GM23248 (cell line): ENCODE measurements around the gene CTNNA2.

ENCODE experiments used
- EZH2 ChIP-seq: fragments of 200-600 bp; sonication (generic); IDR thresholded peaks from 2 replicates; pipeline ENCODE4 v1.6.1; 2018; ENCODE audit warnings: antibody characterized with exemption, mild to moderate bottlenecking; ENCODE audit not compliant: insufficient read depth, poor library complexity, severe bottlenecking
- EZH2phosphoT487 ChIP-seq: fragments of 200-600 bp; sonication (generic); IDR thresholded peaks from 2 replicates; pipeline ENCODE4 v1.6.1; 2018; ENCODE audit warnings: antibody characterized with exemption, moderate library complexity, mild to moderate bottlenecking, low read depth; ENCODE audit not compliant: insufficient read depth

GRCh38 chr2:80579756-80580155 is 1066.9 kb downstream of the CTNNA2 start:
- no peak for TF ChIP-seq EZH2phosphoT487
- TF ChIP-seq EZH2: no peak
